CD8-positive, alpha-beta memory T cell (primary cell): ENCODE data around the gene UBE2G2. TPM values are rescaled to one million over a fixed set of nuclear protein-coding genes. Genes with fewer than 3 reads are reported as not detected.

Source experiments
- CTCF ChIA-PET: fragments of 350-600 bp; sonication (Branson Sonifier 250); formaldehyde crosslinking; loops from one replicate; lab custom pipeline; 2021; ENCODE audit warnings: antibody characterized with exemption; lab: Charles Lee
- POLR2A ChIA-PET: fragments of 350-600 bp; sonication (Branson Sonifier 250); formaldehyde crosslinking; loops from one replicate; lab custom pipeline; 2021; ENCODE audit warnings: antibody characterized with exemption; lab: Charles Lee
- DNase-seq, 5 donors: peaks; one replicate each; pipeline versions ENCODE4 v3.0.0 to v3.0.0-alpha.2; 2020 to 2022; ENCODE audit warnings: mixed read lengths in 1 of 5
- H3K27ac ChIP-seq: one replicate; pipeline ENCODE4 v1.7.0; 2013; ENCODE audit warnings: low read depth, mild to moderate bottlenecking, low read length, moderate library complexity
- H3K27me3 ChIP-seq: 2 replicates; pipeline ENCODE4 v1.7.0; 2013; ENCODE audit warnings: low read length, mild to moderate bottlenecking; ENCODE audit not compliant: insufficient read depth, poor library complexity, severe bottlenecking
- H3K36me3 ChIP-seq: 2 replicates; pipeline ENCODE4 v1.7.0; 2013; ENCODE audit warnings: mild to moderate bottlenecking, low read length, moderate library complexity; ENCODE audit not compliant: insufficient read depth
- H3K4me1 ChIP-seq: 2 replicates; pipeline ENCODE4 v1.7.0; 2013; ENCODE audit warnings: mild to moderate bottlenecking, low read length, moderate library complexity; ENCODE audit not compliant: insufficient read depth
- H3K4me3 ChIP-seq: 2 replicates; pipeline ENCODE4 v1.7.0; 2013; ENCODE audit warnings: mild to moderate bottlenecking, low read length
- H3K9me3 ChIP-seq: 2 replicates; pipeline ENCODE4 v1.7.0; 2013; ENCODE audit warnings: mild to moderate bottlenecking, low read length
- H3K27ac Mint-ChIP-seq, 8 donors: one replicate each; pipeline ENCODE4 v1.8.0; 2020 to 2021; ENCODE audit warnings: mixed read lengths in 8 of 8, mild to moderate bottlenecking in 6 of 8, inconsistent platforms in 3 of 8, moderate library complexity in 3 of 8
- H3K27me3 Mint-ChIP-seq, 2 donors: one replicate each; pipeline ENCODE4 v1.8.0; 2020 to 2021; ENCODE audit warnings: mixed read lengths in 2 of 2, mild to moderate bottlenecking in 1 of 2, moderate library complexity in 1 of 2
- H3K36me3 Mint-ChIP-seq, 3 donors: one replicate each; pipeline ENCODE4 v1.8.0; 2020 to 2021; ENCODE audit warnings: mixed read lengths in 3 of 3, inconsistent platforms in 1 of 3, mild to moderate bottlenecking in 1 of 3
- H3K4me1 Mint-ChIP-seq, 3 donors: one replicate each; pipeline ENCODE4 v1.8.0; 2020 to 2021; ENCODE audit warnings: mixed read lengths in 3 of 3, inconsistent platforms in 1 of 3, mild to moderate bottlenecking in 1 of 3
- H3K4me3 Mint-ChIP-seq, 7 donors: one replicate each; pipeline ENCODE4 v1.8.0; 2020 to 2021; ENCODE audit warnings: mixed read lengths in 7 of 7, mild to moderate bottlenecking in 6 of 7, moderate library complexity in 4 of 7, inconsistent platforms in 2 of 7
- H3K9me3 Mint-ChIP-seq, 5 donors: one replicate each; pipeline ENCODE4 v1.8.0; 2020 to 2022; ENCODE audit warnings: mixed read lengths in 5 of 5, mild to moderate bottlenecking in 3 of 5, moderate library complexity in 2 of 5, inconsistent platforms in 1 of 5
- polyA plus RNA-seq: library from polyadenylated mRNA; unstranded; fragments of 300-500 nt; fragmentation: Illumina TruSeq; gene quantifications from one replicate; pipeline ENCODE4 v1.2.3, GENCODE V29; 2021
- total RNA-seq, 2 experiments: library from RNA; stranded (reverse); gene quantifications; one replicate each; pipeline ENCODE4 v1.2.3, GENCODE V29; 2021

Gene UBE2G2
- total and polyA plus RNA-seq, 3 experiments from 2014 or later: 60.1 to 116 (median 112) TPM

DNA sequence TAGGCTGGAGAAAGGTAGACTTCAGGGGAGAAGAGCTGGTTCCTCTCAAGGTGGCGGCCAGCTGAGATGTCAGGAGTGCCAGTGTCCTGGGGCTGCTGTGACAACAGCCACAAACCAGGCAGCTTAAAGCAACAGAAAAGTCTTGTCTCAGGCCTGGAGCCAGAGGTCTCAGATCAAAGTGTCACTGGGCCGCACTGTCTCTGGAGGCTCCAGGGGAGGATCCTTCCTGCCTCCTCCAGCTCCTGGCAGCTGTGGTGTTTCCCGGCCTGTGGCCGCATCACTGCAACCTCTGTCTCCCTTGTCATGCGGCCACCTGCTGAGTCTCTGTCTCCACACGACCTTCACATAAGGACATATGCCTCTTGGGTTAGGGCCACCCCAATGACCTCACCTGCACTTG, 65.8 kb downstream of the UBE2G2 start:
- H3K27me3 Mint-ChIP-seq: peaks cover 3 to 8% of the 10 kb centered on the region in 2 donors
- POLR2A ChIA-PET: no interaction called here
- H3K9me3 ChIP-seq: no peaks in the 10 kb centered on the region

GRCh38 chr21:44734841-44735240, 66.8 kb downstream of the UBE2G2 start:
- no peaks in the 10 kb centered on the region for H3K4me1 Mint-ChIP-seq
- CTCF ChIA-PET: interaction anchor here (2.9 kb wide), 1 partner anchor 224 kb away, joined by 9 read pairs; no protein-coding TSS in a partner anchor

More for the DNA sequence above, 65.8 kb downstream of the UBE2G2 start:
- Histone ChIP-seq H3K27ac (no peak overlapping the region), H3K4me1 (no peaks in the 10 kb centered on the region), H3K27me3 (no peaks in the 10 kb centered on the region), H3K4me3 (no peak overlapping the region), H3K36me3 (no peaks in the 10 kb centered on the region)
- H3K36me3 Mint-ChIP-seq: no peaks in the 10 kb centered on the region
- no peaks in the 10 kb centered on the region for H3K4me1 Mint-ChIP-seq
- H3K4me3 Mint-ChIP-seq: no peak overlapping the region
- H3K27ac Mint-ChIP-seq: no peak overlapping the region
- DNase-seq: no peak
- CTCF ChIA-PET: interaction anchor here (2.9 kb wide), 1 partner anchor 225 kb away, joined by 9 read pairs; no protein-coding TSS in a partner anchor
- H3K9me3 Mint-ChIP-seq: no peaks in the 10 kb centered on the region

DNA sequence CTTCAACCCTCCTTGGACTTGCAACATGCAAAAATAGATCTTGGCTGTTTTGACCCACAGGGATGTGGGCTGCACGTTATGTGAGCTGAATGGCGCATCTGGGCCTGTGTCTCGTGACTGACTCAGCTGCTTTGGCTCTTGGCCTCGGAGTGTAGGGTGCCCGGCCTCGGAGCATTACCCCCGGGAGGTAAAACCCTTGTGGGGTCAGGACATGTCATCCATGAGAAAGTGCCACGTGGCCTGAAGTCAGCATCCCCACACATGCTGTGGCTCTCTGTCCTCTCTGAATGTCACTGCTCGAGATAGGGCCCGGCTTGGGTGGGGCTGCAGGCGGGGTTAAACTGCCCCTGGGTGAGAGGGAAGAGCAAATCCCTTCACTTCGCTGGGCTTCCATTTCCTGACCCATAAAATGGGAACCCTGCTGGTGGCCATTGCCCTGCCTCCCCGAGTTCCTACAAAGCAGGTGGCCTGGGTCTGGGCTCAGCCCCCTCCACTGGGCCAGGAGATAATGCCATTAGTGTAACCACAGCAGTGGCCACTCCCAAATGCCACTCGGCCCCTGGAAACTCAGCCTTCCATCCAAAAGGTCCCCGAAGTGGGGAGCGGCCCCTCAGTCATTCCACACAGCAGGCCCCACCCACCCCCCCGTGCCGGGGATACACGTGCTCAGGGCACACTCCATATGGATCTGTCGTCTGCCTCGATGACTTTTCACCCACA, 67.4 kb downstream of the UBE2G2 start:
- no peaks in the 10 kb centered on the region for H3K9me3 Mint-ChIP-seq
- Histone ChIP-seq H3K27me3 (no peaks in the 10 kb centered on the region), H3K9me3 (no peaks in the 10 kb centered on the region), H3K4me1 (no peaks in the 10 kb centered on the region), H3K4me3 (no peak overlapping the region), H3K27ac (no peak overlapping the region), H3K36me3 (no peaks in the 10 kb centered on the region)
- H3K4me1 Mint-ChIP-seq: no peaks in the 10 kb centered on the region
- peaks cover 6 to 18% of the 10 kb centered on the region in 2 donors for H3K27me3 Mint-ChIP-seq
- H3K4me3 Mint-ChIP-seq: no peak overlapping the region
- no peak for DNase-seq
- no peaks in the 10 kb centered on the region for H3K36me3 Mint-ChIP-seq
- CTCF ChIA-PET: interaction anchor here (0.8 to 2.9 kb wide), 2 partner anchors 11 to 224 kb away, joined by 4 to 9 read pairs; no protein-coding TSS in a partner anchor
- no peak overlapping the region for H3K27ac Mint-ChIP-seq
- POLR2A ChIA-PET: no interaction called here

More at GRCh38 chr21:44734841-44735240, 66.8 kb downstream of the UBE2G2 start:
- Mint-ChIP-seq H3K27me3 (peaks cover 6 to 13% of the 10 kb centered on the region in 2 donors), H3K27ac (no peak overlapping the region), H3K4me3 (no peak overlapping the region), H3K9me3 (no peaks in the 10 kb centered on the region), H3K36me3 (no peaks in the 10 kb centered on the region)
- H3K27me3 ChIP-seq: no peaks in the 10 kb centered on the region
- H3K27ac ChIP-seq: no peak overlapping the region
- H3K4me3 ChIP-seq: no peak overlapping the region
- POLR2A ChIA-PET: no interaction called here
- no peak for DNase-seq
- no peaks in the 10 kb centered on the region for H3K36me3 ChIP-seq
- H3K9me3 ChIP-seq: no peaks in the 10 kb centered on the region
- no peaks in the 10 kb centered on the region for H3K4me1 ChIP-seq

DNA sequence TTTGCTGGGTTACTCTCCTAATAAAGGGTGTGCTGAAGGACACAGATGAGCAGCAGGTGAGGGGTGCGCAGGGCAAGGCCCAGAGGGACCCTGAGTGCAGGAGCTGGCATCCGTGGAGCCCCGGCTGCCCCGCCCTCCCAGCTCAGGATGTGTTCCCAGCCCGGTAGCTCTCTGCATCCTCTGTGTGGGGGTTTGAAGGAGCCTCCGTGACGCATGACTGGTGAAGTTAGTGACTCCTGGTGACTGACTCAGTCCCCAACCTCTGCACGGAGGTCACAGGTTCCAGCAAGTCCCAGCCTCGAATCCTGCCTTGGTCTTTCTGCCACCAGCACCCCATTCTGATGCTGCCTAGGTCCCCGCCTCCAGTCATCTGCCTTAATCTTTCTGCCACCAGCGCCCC, 68.7 kb downstream of the UBE2G2 start:
- H3K4me3 Mint-ChIP-seq: no peak overlapping the region
- no peaks in the 10 kb centered on the region for H3K4me1 Mint-ChIP-seq
- no peaks in the 10 kb centered on the region for H3K36me3 ChIP-seq
- no peak overlapping the region for H3K4me3 ChIP-seq
- CTCF ChIA-PET: no interaction called here
- H3K27me3 Mint-ChIP-seq: peaks cover 6 to 20% of the 10 kb centered on the region in 2 donors
- DNase-seq: no peak
- no peaks in the 10 kb centered on the region for H3K9me3 ChIP-seq
- H3K9me3 Mint-ChIP-seq: no peaks in the 10 kb centered on the region
- no peaks in the 10 kb centered on the region for H3K36me3 Mint-ChIP-seq
- no peaks in the 10 kb centered on the region for H3K4me1 ChIP-seq
- H3K27ac ChIP-seq: no peak overlapping the region
- no peaks in the 10 kb centered on the region for H3K27me3 ChIP-seq
- POLR2A ChIA-PET: no interaction called here
- no peak overlapping the region for H3K27ac Mint-ChIP-seq

GRCh38 chr21:44732263-44732662, 69.4 kb downstream of the UBE2G2 start:
- Histone ChIP-seq H3K9me3 (no peaks in the 10 kb centered on the region), H3K4me3 (no peak overlapping the region), H3K4me1 (no peaks in the 10 kb centered on the region), H3K27me3 (no peaks in the 10 kb centered on the region), H3K36me3 (no peaks in the 10 kb centered on the region), H3K27ac (no peak overlapping the region)
- H3K4me1 Mint-ChIP-seq: no peaks in the 10 kb centered on the region
- peak overlapping the region in 1 of 8 donors; percentile 23 for H3K27ac Mint-ChIP-seq
- no peak overlapping the region for H3K4me3 Mint-ChIP-seq
- no peaks in the 10 kb centered on the region for H3K36me3 Mint-ChIP-seq
- no peaks in the 10 kb centered on the region for H3K9me3 Mint-ChIP-seq
- peaks cover 11 to 26% of the 10 kb centered on the region in 2 donors for H3K27me3 Mint-ChIP-seq
- no peak for DNase-seq
- POLR2A ChIA-PET: no interaction called here
- CTCF ChIA-PET: interaction anchor here (1.5 to 1.7 kb wide), 2 partner anchors 222 to 232 kb away, joined by 3 to 4 read pairs; no protein-coding TSS in a partner anchor

GRCh38 chr21:44730951-44731579, 70.6 kb downstream of the UBE2G2 start:
- no peak overlapping the region for H3K4me3 ChIP-seq
- no peak for DNase-seq
- H3K36me3 Mint-ChIP-seq: no peaks in the 10 kb centered on the region
- no peaks in the 10 kb centered on the region for H3K9me3 ChIP-seq
- H3K4me1 ChIP-seq: no peaks in the 10 kb centered on the region
- no peaks in the 10 kb centered on the region for H3K36me3 ChIP-seq
- no peak overlapping the region for H3K27ac Mint-ChIP-seq
- H3K4me1 Mint-ChIP-seq: no peaks in the 10 kb centered on the region
- H3K27me3 Mint-ChIP-seq: peaks cover 10 to 36% of the 10 kb centered on the region in 2 donors
- H3K4me3 Mint-ChIP-seq: no peak overlapping the region
- H3K27me3 ChIP-seq: no peaks in the 10 kb centered on the region
- H3K27ac ChIP-seq: no peak overlapping the region
- CTCF ChIA-PET: interaction anchor here (1.5 to 1.7 kb wide), 2 partner anchors 220 to 230 kb away, joined by 3 to 4 read pairs; no protein-coding TSS in a partner anchor
- POLR2A ChIA-PET: no interaction called here
- no peaks in the 10 kb centered on the region for H3K9me3 Mint-ChIP-seq

DNA sequence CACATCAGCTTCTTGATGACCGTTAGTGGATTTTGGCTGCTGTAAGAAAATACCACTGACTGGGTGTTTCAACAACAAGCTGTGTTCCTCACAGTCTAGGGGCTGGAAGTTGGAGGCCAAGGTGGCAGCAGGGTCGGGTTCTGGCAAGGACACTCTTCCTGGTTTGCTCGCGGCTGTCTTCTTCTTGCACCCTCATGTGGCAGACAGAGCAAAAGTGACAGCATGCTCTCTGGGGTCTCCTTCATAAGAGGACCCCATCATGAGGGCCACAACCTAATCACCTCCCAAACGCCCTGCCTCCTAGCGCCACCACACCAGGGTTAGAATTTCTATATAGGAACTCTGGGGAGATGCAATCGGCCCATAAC, 71.6 kb downstream of the UBE2G2 start:
- Mint-ChIP-seq H3K4me1 (no peaks in the 10 kb centered on the region), H3K4me3 (no peak overlapping the region), H3K36me3 (no peaks in the 10 kb centered on the region), H3K9me3 (no peaks in the 10 kb centered on the region), H3K27me3 (peaks cover 10 to 42% of the 10 kb centered on the region in 2 donors), H3K27ac (no peak overlapping the region)
- ChIA-PET POLR2A (no interaction called here), CTCF (no interaction called here)
- Histone ChIP-seq H3K27ac (no peak overlapping the region), H3K4me1 (no peaks in the 10 kb centered on the region), H3K4me3 (no peak overlapping the region), H3K9me3 (no peaks in the 10 kb centered on the region), H3K27me3 (no peaks in the 10 kb centered on the region), H3K36me3 (no peaks in the 10 kb centered on the region)
- no peak for DNase-seq

DNA sequence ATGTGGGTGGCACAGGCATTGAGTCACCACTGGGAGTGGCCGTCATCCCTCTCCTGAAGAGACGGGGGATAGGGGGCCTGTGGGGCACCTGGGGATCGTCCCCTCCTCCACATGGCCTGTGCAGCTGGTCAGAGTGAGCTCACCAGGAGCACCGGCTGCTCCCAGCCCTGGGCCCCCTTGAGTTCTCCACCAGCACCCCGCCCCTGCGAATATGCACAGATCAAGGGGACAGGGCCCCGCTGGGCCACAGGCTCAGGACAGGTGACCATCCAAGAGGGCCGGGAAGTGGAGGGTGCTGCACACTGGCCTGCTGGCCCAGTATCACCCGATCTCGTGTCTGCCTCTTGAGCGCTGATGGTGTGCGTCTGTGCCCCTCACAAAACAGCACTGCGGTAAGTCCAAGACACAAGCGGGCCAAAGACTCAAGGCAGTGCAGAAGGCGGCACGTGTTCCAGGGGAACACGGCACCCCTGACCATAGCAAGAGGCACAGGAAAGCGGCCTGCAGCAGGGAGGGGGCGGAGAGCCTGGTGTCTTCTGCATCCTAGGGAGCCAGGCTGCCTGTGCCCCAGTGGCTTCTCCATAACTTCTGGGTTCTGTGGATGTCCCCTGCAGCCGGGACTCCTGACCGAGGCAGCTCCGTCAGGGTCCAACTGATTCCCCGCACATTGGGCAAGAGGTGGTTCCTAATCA, 72.1 kb downstream of the UBE2G2 start:
- no peaks in the 10 kb centered on the region for H3K36me3 ChIP-seq
- H3K27ac ChIP-seq: no peak overlapping the region
- H3K9me3 ChIP-seq: no peaks in the 10 kb centered on the region
- POLR2A ChIA-PET: no interaction called here
- DNase-seq: no peak
- Mint-ChIP-seq H3K36me3 (no peaks in the 10 kb centered on the region), H3K9me3 (no peaks in the 10 kb centered on the region), H3K27me3 (peaks cover 10 to 42% of the 10 kb centered on the region in 2 donors), H3K4me3 (no peak overlapping the region), H3K27ac (no peak overlapping the region), H3K4me1 (no peaks in the 10 kb centered on the region)
- no peak overlapping the region for H3K4me3 ChIP-seq
- no peaks in the 10 kb centered on the region for H3K27me3 ChIP-seq
- CTCF ChIA-PET: no interaction called here
- no peaks in the 10 kb centered on the region for H3K4me1 ChIP-seq
